ENCODE data around the gene EIF3I. TPM values are rescaled to one million over a fixed set of nuclear protein-coding genes. Genes with fewer than 3 reads are reported as not detected.

The EIF3I gene
- total and polyA plus RNA-seq, 2 of the 8 experiments (the other 6 are each of a cell fraction or from before 2014, with no cell fraction given) = 247 to 346 TPM

DNA sequence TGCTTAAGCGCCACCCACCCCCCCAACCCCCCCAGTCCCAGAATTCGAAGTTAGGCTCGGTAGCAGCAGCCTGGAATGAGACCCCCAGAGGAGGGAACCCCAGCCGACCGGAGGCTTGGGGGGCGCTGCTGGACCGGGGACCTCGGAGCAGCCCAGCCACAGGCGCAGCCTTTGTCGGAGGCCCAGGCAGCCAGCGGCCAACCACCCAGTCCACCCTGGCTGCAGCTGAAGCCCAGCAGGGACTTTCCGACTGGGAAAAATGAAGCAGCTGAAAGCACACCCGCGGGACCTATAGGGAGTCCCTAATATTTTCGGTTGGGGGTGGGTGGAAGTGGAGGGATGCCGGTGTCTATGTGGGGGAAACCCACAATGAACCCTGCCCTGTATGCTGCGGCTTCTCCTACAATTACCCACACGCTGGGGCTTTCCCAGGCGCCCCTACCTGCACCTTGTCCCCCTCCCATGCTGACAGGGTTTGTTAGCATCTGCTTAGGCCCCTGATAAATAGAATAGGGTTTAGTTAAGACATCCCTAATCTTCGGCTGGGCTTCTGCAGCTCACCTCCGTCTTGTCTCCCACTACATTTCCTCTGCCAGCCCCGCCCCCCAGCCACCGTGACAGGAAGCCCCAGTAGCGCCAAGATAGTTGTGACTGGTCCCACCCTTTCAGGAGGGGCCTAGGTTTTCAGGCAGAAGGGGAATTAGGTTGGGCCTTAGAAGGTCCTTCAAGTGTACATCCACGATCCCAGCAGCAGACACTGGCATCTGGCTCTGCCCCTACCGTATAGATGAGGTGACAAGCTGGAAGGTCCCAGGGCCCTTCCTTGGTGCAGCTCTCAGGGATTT, 21.0 kb upstream of the EIF3I start (continued):
- TF ChIP-seq EZH2 (IDR thresholded peaks at IDR 0.05; ENCODE audit: low read depth, low read length, severe bottlenecking) (no peak), RAD21 (IDR thresholded peaks at IDR 0.05 in 1 of 2, conservative IDR thresholded peaks at IDR 0.05 in 1 of 2; ENCODE audit: low read depth in 2 of 2, low read length in 2 of 2) (peak; percentile 17 to 32; a peak in 2 of 4 replicates), FOSL1 (IDR thresholded peaks at IDR 0.05; ENCODE audit: insufficient read depth, low read depth, low read length) (no peak), CTCF (IDR thresholded peaks at IDR 0.05; ENCODE audit: control extremely low read depth in 1 of 3, insufficient read depth in 1 of 3, low read depth in 1 of 3, low read length in 3 of 3) (peak in 1 of 3 experiments; percentile 31; a peak in 1 of 4 replicates)
